Measurements from ENCODE around the gene SAE1. TPM values are rescaled to one million over a fixed set of nuclear protein-coding genes. Genes with fewer than 3 reads are reported as not detected.

SAE1 gene
- total RNA-seq, 4 donors from 2014 or later, result 36.5 to 50.7 (median 49.2) TPM

DNA sequence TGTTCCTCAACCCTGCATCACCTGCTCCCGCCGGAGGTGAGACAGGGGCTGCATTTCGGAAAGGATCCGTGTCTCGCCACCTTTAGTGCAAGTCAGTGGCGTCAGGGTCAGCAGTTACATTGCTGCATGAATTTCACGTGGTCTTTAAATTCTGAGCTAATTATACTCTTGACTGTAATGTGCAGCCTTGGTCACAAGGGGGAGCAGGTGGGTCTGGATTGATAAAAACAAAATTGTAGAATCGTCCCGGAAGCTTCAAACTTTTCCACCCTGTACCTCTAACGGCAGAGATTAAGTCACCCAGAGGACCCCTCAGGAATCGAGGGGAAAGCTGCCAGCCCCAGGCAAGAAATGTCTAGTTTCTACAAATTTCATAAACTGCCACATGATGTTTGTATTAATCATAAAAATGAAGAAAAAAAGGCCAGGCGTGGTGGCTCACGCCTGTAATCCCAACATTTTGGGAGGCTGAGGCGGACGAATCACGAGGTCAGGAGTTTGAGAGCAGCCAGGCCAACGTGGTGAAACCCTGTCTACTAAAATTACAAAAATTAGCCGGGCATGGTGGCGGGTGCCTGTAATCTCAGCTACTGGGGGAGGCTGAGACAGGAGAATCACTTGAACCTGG is 80.2 kb downstream of the SAE1 start:
- DNase-seq (ENCODE audit: low spot score) (peak; percentile 97), ATAC-seq (ENCODE audit: low FRiP score) (peak; percentile 84)
- TF ChIP-seq CTCF (IDR thresholded peaks at IDR 0.05), result peak in 2 of 3 donors; percentile 39 to 72

DNA sequence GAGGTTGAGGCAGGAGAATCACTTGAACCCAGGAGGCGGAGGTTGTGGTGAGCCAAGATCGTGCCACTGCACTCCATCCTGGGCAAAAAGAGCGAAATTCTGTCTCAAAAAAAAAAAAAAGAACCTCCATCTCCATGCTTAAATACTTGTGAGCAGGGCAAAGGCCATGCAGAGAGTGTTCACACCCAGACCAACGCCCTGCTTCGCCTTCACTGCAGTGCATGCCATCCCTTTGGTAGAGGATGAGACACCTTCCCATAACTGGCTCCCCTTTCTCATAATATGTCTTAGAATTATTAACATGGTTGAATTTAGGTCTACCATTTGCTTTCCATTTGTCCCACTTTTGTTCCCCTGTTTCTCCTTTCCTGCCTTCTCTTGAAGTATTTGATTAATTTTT is 84.9 kb downstream of the SAE1 start:
- ATAC-seq (ENCODE audit: low FRiP score), result no peak
- DNase-seq (ENCODE audit: low spot score), result no peak
- TF ChIP-seq CTCF (IDR thresholded peaks at IDR 0.05), result no peak

DNA sequence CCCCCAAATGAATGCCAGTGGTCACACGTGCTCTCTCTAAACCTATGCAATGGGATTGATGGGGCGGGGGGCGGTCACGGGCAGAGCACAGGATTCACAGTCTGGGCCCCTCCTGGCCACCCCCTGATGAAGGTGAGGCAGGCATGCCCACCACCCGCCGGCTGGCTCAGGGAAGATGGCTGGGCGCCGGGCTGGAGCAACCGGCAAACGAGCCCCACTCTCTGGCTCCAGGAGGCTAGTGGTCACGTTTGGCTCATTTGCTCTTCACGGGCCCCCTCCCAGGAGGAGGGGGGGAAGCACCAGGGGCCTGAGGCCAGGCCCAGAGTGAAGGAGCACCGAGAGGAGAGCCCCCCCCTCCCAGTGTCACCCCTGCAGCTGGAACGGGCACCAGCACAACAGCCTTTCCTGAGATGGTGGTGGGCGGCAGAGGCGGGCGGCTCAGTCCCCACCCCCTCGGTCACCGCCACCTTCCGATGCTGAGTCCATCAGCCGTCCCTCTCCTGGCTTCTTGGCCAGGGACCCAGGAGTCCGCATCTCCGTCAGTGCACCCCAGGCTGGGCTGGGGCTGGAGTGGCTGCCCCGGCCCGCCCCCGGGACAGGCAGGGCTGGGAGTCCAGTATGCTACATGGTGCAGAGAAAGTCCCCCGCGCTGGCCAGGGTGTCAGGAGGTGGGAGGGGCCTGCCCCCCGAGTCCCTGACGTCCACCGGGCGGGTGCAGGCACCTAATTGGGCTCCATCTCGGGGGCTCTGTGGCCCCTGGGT is 90.6 kb downstream of the SAE1 start:
- DNase-seq (ENCODE audit: low spot score) (no peak), ATAC-seq (ENCODE audit: low FRiP score) (no peak)
- no peak for TF ChIP-seq CTCF (IDR thresholded peaks at IDR 0.05)

- ATAC-seq (ENCODE audit: low FRiP score), result no peak
- no peak for DNase-seq (ENCODE audit: low spot score)
- TF ChIP-seq CTCF (IDR thresholded peaks at IDR 0.05), result no peak
These were observed 91.3 kb downstream of the SAE1 start for GRCh38 chr19:47221890-47222289.

DNA sequence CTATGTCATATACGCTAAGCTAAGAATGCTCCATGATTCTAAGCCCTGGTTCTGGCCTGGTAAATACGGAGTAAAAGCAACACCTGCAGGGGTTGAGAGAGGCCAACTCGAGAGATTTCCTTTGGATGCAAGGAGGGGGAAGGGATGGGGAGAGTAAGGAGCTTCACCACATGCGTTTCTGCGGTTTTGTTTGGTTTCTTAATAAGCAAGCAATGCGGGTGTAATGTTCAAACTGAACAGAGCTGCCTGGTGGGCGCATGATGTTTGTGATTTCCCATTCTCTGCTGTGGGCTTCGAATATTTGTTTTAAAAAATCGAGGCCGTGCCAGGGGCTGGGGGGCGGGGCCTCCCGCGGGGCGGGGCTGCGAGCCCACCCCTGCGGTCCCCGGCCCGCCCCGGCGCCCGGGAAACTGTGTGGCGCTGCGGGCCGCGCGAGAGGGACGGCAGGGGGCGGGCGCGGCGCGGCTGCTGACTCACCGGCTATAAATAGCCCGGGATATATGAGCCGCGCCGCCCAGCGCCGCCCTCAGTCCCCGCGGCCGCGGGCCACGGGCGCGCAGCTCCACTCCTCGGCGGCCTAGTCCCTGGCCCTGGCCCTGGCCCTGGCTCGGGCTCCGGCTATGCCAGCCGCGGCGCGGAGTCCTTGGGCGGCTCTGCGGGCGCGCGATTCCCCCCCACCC is 95.3 kb downstream of the SAE1 start:
- TF ChIP-seq CTCF (IDR thresholded peaks at IDR 0.05), result no peak
- ATAC-seq (ENCODE audit: low FRiP score) (peak; percentile 70), DNase-seq (ENCODE audit: low spot score) (peak; percentile 58)

- no peak for TF ChIP-seq CTCF (IDR thresholded peaks at IDR 0.05)
- peak; percentile 54 for DNase-seq (ENCODE audit: low spot score)
- peak; percentile 1 for ATAC-seq (ENCODE audit: low FRiP score)
These were observed 96.1 kb downstream of the SAE1 start for GRCh38 chr19:47226426-47227351.
